ENCODE results near the gene UBA5. TPM values are rescaled to one million over a fixed set of nuclear protein-coding genes. Genes with fewer than 3 reads are reported as not detected.

Gene UBA5
- total RNA-seq, 4 donors from 2014 or later = 22.6 to 41.8 (median 27.2) TPM

- ATAC-seq (ENCODE audit: low FRiP score) = no peak
- no peak for DNase-seq (ENCODE audit: low spot score)
- no peak for TF ChIP-seq CTCF (IDR thresholded peaks at IDR 0.05)
Observed at GRCh38 chr3:132709761-132710160, 49.6 kb downstream of the UBA5 start.

GRCh38 chr3:132710311-132710710, 50.2 kb downstream of the UBA5 start:
- no peak for DNase-seq (ENCODE audit: low spot score)
- no peak for TF ChIP-seq CTCF (IDR thresholded peaks at IDR 0.05)
- no peak for ATAC-seq (ENCODE audit: low FRiP score)

- ATAC-seq (ENCODE audit: low FRiP score) = no peak
- no peak for DNase-seq (ENCODE audit: low spot score)
Observed at GRCh38 chr3:132713977-132714727, 54.0 kb downstream of the UBA5 start.

GRCh38 chr3:132716372-132716771, 56.2 kb downstream of the UBA5 start:
- ATAC-seq (ENCODE audit: low FRiP score) = no peak
- no peak for TF ChIP-seq CTCF (IDR thresholded peaks at IDR 0.05)
- no peak for DNase-seq (ENCODE audit: low spot score)

More at GRCh38 chr3:132713977-132714727, 54.0 kb downstream of the UBA5 start:
- no peak for TF ChIP-seq CTCF (IDR thresholded peaks at IDR 0.05)

- no peak for ATAC-seq (ENCODE audit: low FRiP score)
- no peak for DNase-seq (ENCODE audit: low spot score)
- no peak for TF ChIP-seq CTCF (IDR thresholded peaks at IDR 0.05)
Observed at GRCh38 chr3:132720228-132720627, 60.1 kb downstream of the UBA5 start.

- DNase-seq (ENCODE audit: low spot score) (peak; percentile 28), ATAC-seq (ENCODE audit: low FRiP score) (peak; percentile 26)
- TF ChIP-seq CTCF (IDR thresholded peaks at IDR 0.05) = no peak
Observed at GRCh38 chr3:132721479-132722164, 61.5 kb downstream of the UBA5 start.

All from omental fat pad (tissue), 4 donors.